KMS-11 (cell line): Measurements from ENCODE around the gene PLA2G2E.

Experiments
- H2AFZ ChIP-seq: fragments of 200-600 bp; sonication (generic); 2 replicates; pipeline ENCODE4 v1.6.1; 2016; ENCODE audit warnings: antibody characterized with exemption, mixed run types, low read depth
- H3K27ac ChIP-seq: fragments of 200-600 bp; sonication (generic); 2 replicates; pipeline ENCODE4 v1.6.1; 2016; ENCODE audit warnings: mild to moderate bottlenecking, mixed run types
- H3K27me3 ChIP-seq: fragments of 200-600 bp; sonication (generic); 2 replicates; pipeline ENCODE4 v1.6.1; 2017; ENCODE audit warnings: mild to moderate bottlenecking, low read depth, mixed run types, moderate library complexity; ENCODE audit not compliant: insufficient read depth
- H3K36me3 ChIP-seq: fragments of 200-600 bp; sonication (generic); 2 replicates; pipeline ENCODE4 v1.6.1; 2017; ENCODE audit warnings: mild to moderate bottlenecking, mixed run types; ENCODE audit not compliant: insufficient read depth
- H3K4me1 ChIP-seq: fragments of 200-600 bp; sonication (generic); 2 replicates; pipeline ENCODE4 v1.6.1; 2016; ENCODE audit warnings: mild to moderate bottlenecking, low read depth, mixed run types; ENCODE audit not compliant: poor library complexity, severe bottlenecking
- H3K4me2 ChIP-seq: fragments of 200-600 bp; sonication (generic); 2 replicates; pipeline ENCODE4 v1.7.0; 2016; ENCODE audit warnings: mild to moderate bottlenecking, mixed run types
- H3K4me3 ChIP-seq: fragments of 200-600 bp; sonication (generic); IDR thresholded peaks from 2 replicates; pipeline ENCODE4 v1.6.1; 2017; ENCODE audit warnings: low read depth, low read length, mixed read lengths; ENCODE audit not compliant: insufficient read depth
- H3K79me2 ChIP-seq: fragments of 200-600 bp; sonication (generic); 2 replicates; pipeline ENCODE4 v1.6.1; 2016; ENCODE audit warnings: low read depth, mixed run types; ENCODE audit not compliant: insufficient read depth
- H3K9ac ChIP-seq: fragments of 200-600 bp; sonication (generic); 2 replicates; pipeline ENCODE4 v1.6.1; 2016; ENCODE audit warnings: mild to moderate bottlenecking, mixed run types
- H4K20me1 ChIP-seq: fragments of 200-600 bp; sonication (generic); 2 replicates; pipeline ENCODE4 v1.6.1; 2016; ENCODE audit warnings: mild to moderate bottlenecking, mixed run types; ENCODE audit not compliant: insufficient read depth
- CTCF ChIP-seq: fragments of 200-600 bp; sonication (generic); conservative IDR thresholded peaks from 2 replicates; pipeline ENCODE4 v1.6.1; 2017; ENCODE audit warnings: low read depth, mild to moderate bottlenecking, antibody characterized with exemption, low read length, moderate library complexity, mixed read lengths

Gene PLA2G2E

GRCh38 chr1:19946331-19946751, 22.9 kb upstream of the PLA2G2E start:
- no peak overlapping the region for H3K27ac ChIP-seq
- no peaks in the 10 kb centered on the region for H3K4me1 ChIP-seq
- H2AFZ ChIP-seq = no peak overlapping the region
- TF ChIP-seq CTCF = no peak
- no peak overlapping the region for H3K4me2 ChIP-seq
- no peaks in the 10 kb centered on the region for H4K20me1 ChIP-seq
- H3K27me3 ChIP-seq = peaks cover 25% of the 10 kb centered on the region; the same call in 1 of the 2 replicates
- no peak overlapping the region for H3K4me3 ChIP-seq
- no peaks in the 10 kb centered on the region for H3K36me3 ChIP-seq
- no peak overlapping the region for H3K9ac ChIP-seq
- H3K79me2 ChIP-seq = no peaks in the 10 kb centered on the region

GRCh38 chr1:19945914-19946313, 22.5 kb upstream of the PLA2G2E start:
- H2AFZ ChIP-seq = no peak overlapping the region
- H4K20me1 ChIP-seq = no peaks in the 10 kb centered on the region
- peaks cover 29% of the 10 kb centered on the region; the same call in 1 of the 2 replicates for H3K27me3 ChIP-seq
- no peaks in the 10 kb centered on the region for H3K79me2 ChIP-seq
- H3K36me3 ChIP-seq = no peaks in the 10 kb centered on the region
- H3K4me1 ChIP-seq = no peaks in the 10 kb centered on the region
- H3K4me3 ChIP-seq = no peak overlapping the region
- no peak overlapping the region for H3K4me2 ChIP-seq
- no peak overlapping the region for H3K27ac ChIP-seq
- no peak for TF ChIP-seq CTCF
- no peak overlapping the region for H3K9ac ChIP-seq

- no peak overlapping the region for H3K9ac ChIP-seq
- no peak overlapping the region for H3K4me2 ChIP-seq
- H3K4me1 ChIP-seq = no peaks in the 10 kb centered on the region
- no peaks in the 10 kb centered on the region for H3K79me2 ChIP-seq
- no peak overlapping the region for H3K27ac ChIP-seq
- H3K36me3 ChIP-seq = no peaks in the 10 kb centered on the region
- no peak overlapping the region for H3K4me3 ChIP-seq
- TF ChIP-seq CTCF = no peak
- no peaks in the 10 kb centered on the region for H4K20me1 ChIP-seq
- peaks cover 28% of the 10 kb centered on the region; the same call in 1 of the 2 replicates for H3K27me3 ChIP-seq
- no peak overlapping the region for H2AFZ ChIP-seq
Measured at GRCh38 chr1:19942657-19943056, 19.2 kb upstream of the PLA2G2E start.

GRCh38 chr1:19942088-19942487, 18.7 kb upstream of the PLA2G2E start:
- Histone ChIP-seq H3K27me3 (peaks cover 24% of the 10 kb centered on the region; the same call in 1 of the 2 replicates), H3K4me2 (no peak overlapping the region), H3K79me2 (no peaks in the 10 kb centered on the region), H3K4me3 (no peak overlapping the region), H3K4me1 (no peaks in the 10 kb centered on the region), H3K27ac (no peak overlapping the region), H3K9ac (no peak overlapping the region), H2AFZ (no peak overlapping the region), H3K36me3 (no peaks in the 10 kb centered on the region), H4K20me1 (no peaks in the 10 kb centered on the region)
- TF ChIP-seq CTCF = no peak

GRCh38 chr1:19941206-19941568, 17.8 kb upstream of the PLA2G2E start:
- Histone ChIP-seq H3K4me2 (no peak overlapping the region), H3K36me3 (no peaks in the 10 kb centered on the region), H4K20me1 (no peaks in the 10 kb centered on the region), H3K79me2 (no peaks in the 10 kb centered on the region), H3K27ac (no peak overlapping the region), H2AFZ (no peak overlapping the region), H3K4me3 (no peak overlapping the region), H3K4me1 (no peaks in the 10 kb centered on the region), H3K9ac (no peak overlapping the region), H3K27me3 (peaks cover 15% of the 10 kb centered on the region; the same call in 1 of the 2 replicates)
- TF ChIP-seq CTCF = no peak
